Liver (tissue), 3 donors: ENCODE measurements around the gene SLC16A9.

Experiments
- SP1 ChIP-seq: IDR thresholded peaks from 2 replicates; pipeline ENCODE4 v1.6.1; 2018; ENCODE audit warnings: antibody characterized with exemption, mild to moderate bottlenecking
- TAF1 ChIP-seq: conservative IDR thresholded peaks from 2 replicates; pipeline ENCODE4 v1.6.1; 2016; ENCODE audit warnings: antibody characterized with exemption, mild to moderate bottlenecking
- TF ChIP-seq, protein P1 (sequence below): IDR thresholded peaks from 2 replicates; pipeline ENCODE4 v1.6.1; 2016; ENCODE audit warnings: antibody characterized with exemption
- TF ChIP-seq, protein P2 (sequence below): fragments of 150-350 bp; IDR thresholded peaks from 2 replicates; pipeline ENCODE4 v1.5.1; 2017; ENCODE audit warnings: improper control_type of control experiment, low read depth, low read length; ENCODE audit not compliant: missing input control
- TF ChIP-seq, protein P3 (sequence below): IDR thresholded peaks from 2 replicates; pipeline ENCODE4 v1.6.1; 2016; ENCODE audit warnings: antibody characterized with exemption
- donor health status: healthy.
- donor health status: healthy.

DNA sequence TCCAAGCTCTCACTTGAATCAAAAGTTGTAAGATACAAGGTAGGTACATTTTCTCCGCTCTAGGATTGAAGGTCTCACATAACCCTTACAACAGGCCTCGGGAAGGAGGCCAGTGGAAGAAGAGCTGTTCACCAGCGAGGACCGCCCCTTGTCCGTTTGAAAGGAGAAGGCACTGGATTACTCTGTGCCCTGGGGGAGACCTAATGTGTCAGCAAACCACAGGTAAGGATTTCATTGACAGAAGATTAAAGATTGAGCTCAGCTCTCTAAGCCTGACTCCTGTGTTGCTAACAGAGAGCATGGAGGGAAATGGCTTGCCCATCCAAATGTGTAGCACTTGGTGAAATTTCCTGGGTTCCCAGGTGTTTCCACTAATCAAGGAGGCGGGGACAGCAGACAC, 81.2 kb downstream of the SLC16A9 start:
- TF ChIP-seq, protein P1, sequence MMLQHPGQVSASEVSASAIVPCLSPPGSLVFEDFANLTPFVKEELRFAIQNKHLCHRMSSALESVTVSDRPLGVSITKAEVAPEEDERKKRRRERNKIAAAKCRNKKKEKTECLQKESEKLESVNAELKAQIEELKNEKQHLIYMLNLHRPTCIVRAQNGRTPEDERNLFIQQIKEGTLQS, result no peak
- TF ChIP-seq, protein P2, sequence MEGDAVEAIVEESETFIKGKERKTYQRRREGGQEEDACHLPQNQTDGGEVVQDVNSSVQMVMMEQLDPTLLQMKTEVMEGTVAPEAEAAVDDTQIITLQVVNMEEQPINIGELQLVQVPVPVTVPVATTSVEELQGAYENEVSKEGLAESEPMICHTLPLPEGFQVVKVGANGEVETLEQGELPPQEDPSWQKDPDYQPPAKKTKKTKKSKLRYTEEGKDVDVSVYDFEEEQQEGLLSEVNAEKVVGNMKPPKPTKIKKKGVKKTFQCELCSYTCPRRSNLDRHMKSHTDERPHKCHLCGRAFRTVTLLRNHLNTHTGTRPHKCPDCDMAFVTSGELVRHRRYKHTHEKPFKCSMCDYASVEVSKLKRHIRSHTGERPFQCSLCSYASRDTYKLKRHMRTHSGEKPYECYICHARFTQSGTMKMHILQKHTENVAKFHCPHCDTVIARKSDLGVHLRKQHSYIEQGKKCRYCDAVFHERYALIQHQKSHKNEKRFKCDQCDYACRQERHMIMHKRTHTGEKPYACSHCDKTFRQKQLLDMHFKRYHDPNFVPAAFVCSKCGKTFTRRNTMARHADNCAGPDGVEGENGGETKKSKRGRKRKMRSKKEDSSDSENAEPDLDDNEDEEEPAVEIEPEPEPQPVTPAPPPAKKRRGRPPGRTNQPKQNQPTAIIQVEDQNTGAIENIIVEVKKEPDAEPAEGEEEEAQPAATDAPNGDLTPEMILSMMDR, result no peak
- no peak for TF ChIP-seq SP1
- no peak for TF ChIP-seq TAF1
- TF ChIP-seq, protein P3, sequence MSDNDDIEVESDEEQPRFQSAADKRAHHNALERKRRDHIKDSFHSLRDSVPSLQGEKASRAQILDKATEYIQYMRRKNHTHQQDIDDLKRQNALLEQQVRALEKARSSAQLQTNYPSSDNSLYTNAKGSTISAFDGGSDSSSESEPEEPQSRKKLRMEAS, result no peak
